GM19455 (cell line): Measurements from ENCODE around the gene TRIM52.
A peak's percentile ranks its signal among the peaks of the same experiment; 100 is the strongest.

ENCODE experiments used
- ATAC-seq: cut with Tn5 transposase; IDR thresholded peaks from one replicate; pipeline ENCODE4 v1.9.1; 2021; ENCODE audit not compliant: unreplicated experiment

TRIM52 gene

GRCh38 chr5:181259283-181259682 lies 1.7 kb downstream of the TRIM52 start:
- ATAC-seq: no peak

- ATAC-seq: no peak
Observed at GRCh38 chr5:181258576-181258975, 2.4 kb downstream of the TRIM52 start.

- no peak for ATAC-seq
Observed at GRCh38 chr5:181255836-181256578, 4.9 kb downstream of the TRIM52 start.

- no peak for ATAC-seq
Observed at GRCh38 chr5:181255276-181255675, 5.7 kb downstream of the TRIM52 start.

DNA sequence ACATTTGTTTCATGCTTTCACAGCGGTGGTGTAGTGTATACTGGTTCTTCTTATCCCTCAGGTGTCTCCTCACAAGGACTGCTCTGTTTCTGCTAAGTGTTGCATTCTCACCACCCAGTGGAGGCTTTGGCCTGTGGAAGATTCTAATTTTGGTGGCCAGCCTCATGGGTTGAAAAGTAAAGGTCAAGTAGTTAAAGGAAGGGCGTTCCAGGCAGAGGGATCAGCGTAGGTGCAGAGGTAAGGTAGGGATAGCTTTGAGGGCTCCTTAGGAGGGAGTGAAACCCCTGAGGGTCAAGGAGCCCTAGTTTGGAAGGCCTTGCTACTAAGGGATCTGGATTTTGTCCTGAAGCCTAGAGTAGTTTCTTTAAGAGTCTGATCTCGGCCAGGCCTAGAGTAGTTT lies 12.7 kb downstream of the TRIM52 start:
- no peak for ATAC-seq

GRCh38 chr5:181246276-181247049 lies 14.5 kb downstream of the TRIM52 start:
- ATAC-seq: no peak

GRCh38 chr5:181245427-181246275 lies 15.3 kb downstream of the TRIM52 start:
- ATAC-seq: no peak

DNA sequence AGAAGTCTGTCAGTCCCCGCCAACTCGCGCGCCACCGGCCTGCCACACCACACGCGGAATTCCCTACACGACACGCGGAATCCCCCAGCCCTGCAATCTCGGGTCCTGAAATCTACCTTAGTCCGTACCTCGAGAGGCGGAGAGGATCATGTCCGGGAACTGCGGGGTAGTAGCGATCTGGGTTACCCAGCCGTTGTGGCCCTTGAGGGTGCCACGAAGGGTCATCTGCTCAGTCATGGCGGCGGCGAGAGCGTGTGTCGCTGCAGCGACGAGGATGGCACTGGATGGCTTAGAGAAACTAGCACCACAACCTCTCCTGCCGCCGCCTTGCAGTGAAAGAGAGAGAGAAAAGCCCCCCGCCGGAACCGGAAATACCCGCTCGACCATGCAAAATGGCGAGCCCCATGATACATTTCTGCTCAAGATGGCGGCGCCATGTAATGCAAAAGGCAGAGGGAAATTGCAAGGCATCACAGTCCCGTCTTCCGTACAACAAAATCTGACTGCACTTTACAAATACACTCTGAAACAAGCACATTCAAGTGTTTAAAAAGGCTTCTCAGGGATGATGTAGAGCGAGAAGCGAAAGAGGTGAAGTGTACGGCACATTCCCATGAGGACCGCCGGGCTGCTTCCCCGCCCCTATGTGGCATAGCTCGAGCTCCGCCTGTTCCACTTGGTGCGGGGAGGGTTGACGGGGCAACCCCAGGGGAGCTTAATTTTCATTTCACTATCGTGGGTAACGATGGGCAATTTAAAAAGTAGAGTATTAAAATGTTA lies 17.2 kb downstream of the TRIM52 start, which contains the start of gene RACK1:
RACK1 (minus strand) TSS at position 343 of the 780 bp plus-strand sequence; CDS start at position 237, 106 bp downstream.
- ATAC-seq: peak; percentile 56

DNA sequence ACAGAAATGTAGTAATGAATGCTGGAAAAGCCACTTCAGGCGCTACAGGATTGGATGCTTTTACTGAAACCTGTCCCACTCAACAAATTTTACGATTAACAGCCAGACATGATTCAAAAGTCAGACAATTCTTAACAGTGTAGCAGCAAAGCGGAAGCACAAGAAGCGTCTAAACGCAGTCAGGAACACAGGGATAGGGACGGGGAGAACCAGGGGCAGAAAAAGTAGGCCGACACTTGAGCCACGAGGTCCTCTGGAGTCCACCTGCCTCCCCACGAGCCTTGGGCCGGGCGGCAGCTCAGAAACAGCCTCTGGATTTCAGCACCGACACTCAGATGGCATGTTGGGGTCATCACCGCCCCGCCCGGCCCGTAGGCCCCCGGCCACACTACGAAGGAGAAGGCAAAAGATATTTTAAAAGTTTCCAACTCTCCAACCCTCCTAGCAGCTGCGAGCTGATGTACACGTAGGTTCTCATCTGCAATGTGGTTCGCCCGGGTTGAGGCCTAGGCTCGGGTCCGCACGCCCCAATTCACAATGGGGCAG lies 17.9 kb downstream of the TRIM52 start:
- ATAC-seq: no peak

DNA sequence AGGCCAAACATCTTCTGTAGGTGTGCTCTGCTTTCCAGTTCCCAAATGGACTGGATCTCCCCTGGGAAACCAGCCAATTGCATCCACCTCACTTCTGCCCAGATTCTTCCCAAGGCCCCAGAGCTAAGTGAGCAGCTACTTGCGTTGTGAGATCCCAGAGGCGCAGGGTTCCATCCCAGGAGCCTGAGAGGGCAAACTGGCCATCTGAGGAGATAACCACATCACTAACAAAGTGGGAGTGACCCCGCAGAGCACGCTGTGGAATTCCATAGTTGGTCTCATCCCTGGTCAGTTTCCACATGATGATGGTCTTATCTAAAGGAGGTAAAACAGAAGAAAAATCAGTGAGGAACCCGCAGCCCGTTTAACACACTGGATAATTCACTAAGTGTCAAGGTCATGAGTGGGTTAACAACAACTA lies 18.9 kb downstream of the TRIM52 start:
- no peak for ATAC-seq

- ATAC-seq: no peak
Observed at GRCh38 chr5:181241393-181241975, 19.5 kb downstream of the TRIM52 start.

GRCh38 chr5:181239062-181239663 lies 21.8 kb downstream of the TRIM52 start:
- ATAC-seq: no peak

DNA sequence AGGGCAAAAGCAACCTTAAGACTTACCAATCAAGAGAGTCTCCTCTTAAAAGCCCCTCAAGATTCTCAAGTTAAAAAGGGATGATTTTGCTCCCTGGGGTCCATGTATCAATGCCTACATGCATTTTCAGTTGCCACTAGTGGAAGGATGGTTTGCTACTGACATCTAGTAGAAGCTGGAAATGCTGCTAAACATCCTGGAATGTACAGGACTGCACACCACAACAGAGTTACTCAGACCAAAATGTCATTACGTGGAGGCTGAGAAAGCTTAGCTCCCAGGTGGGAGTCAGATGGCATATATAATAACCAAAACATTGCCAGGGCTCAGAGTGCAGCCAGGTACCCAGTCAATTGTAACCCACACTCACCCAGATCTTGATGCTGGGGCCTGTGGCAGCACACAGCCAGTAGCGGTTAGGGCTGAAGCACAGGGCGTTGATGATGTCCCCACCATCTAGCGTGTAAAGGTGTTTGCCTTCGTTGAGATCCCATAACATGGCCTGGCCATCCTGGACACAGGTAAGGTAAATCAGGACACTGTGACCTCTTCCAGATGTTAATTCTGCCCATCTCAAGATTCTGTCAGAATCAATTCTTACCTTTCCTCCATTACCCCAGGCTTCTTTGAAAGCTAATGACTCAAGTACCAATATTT lies 23.1 kb downstream of the TRIM52 start:
- ATAC-seq: no peak

GRCh38 chr5:181236954-181237641 lies 23.8 kb downstream of the TRIM52 start:
- ATAC-seq: no peak

DNA sequence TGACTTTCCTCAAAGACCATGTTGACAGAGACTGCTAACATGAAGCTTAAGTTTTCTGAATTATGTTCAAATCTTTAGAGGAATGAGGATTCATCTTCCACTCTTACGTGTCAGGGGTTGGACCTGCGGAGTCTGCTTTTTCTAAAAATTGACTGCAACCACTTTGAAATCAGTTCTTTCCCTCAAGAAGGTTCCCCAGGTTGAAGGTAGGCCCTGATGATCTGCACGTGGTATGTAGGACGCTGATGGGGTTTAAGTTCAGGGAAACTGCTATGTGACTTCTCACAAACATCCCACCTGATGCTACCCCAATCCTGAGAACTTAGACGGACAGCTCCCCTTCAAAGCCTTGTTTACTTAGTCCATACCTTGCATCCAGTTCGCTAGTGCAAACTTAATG lies 24.5 kb downstream of the TRIM52 start:
- no peak for ATAC-seq

GRCh38 chr5:181235689-181236366 lies 25.1 kb downstream of the TRIM52 start:
- no peak for ATAC-seq

DNA sequence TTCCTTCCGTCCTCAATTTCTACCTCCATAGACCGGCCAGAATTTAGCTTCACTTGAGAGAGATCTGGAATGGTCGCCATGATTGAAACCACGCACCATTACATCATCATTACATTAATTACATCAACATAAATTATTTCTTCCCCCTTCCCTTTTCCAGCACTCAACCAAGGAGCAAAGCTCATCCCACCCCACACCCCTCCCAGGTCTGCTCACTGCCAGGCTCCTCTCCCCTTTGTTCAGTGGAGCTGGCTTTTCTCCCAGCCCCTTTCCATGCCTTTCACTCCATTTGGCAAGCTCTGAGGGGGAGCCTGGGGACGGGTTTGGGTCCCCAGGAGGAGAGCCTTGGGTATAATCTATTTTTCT lies 25.6 kb downstream of the TRIM52 start:
- no peak for ATAC-seq
